ENCODE data around the gene LHFPL2.
A peak's percentile ranks its signal among the peaks of the same experiment; 100 is the strongest.
"Not testable (repeated sequence)": the region's sequence is repeated elsewhere in the genome, so short reads cannot be mapped to it uniquely, and the experiment has no call there.

LHFPL2 gene

DNA sequence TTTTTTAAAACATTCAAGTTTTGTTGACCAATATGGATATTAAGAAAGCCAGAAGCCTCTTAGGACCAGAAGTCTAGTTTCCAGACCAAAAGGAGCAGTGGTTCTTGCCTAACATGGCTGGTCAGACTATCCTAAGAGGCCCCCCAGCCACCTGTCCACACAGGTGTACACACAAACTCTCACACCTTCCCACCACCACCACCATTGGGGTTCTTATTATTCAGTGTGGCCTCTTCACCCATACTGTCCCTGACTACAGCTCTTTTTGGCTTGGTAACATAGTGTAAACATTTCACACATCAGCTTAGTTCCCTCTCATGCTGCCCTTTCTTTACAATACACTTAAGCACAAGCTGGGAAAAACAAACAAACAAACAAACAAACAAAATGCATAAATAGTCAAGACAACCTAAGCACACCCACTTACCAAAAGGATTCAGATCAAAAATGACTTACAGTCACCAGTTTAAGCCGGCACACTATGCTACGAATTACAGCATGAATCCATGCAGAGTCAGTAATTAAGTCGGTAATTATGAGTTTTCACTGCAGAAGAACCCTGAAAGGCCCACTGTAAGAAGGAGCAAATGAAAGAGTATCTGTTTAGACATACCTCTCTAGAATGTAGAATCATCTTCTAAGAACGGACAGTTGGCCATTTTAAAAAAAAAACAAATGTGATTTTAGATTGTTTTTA, 9.5 kb downstream of the LHFPL2 start:
- DNase-seq: peak; percentile 41

DNA sequence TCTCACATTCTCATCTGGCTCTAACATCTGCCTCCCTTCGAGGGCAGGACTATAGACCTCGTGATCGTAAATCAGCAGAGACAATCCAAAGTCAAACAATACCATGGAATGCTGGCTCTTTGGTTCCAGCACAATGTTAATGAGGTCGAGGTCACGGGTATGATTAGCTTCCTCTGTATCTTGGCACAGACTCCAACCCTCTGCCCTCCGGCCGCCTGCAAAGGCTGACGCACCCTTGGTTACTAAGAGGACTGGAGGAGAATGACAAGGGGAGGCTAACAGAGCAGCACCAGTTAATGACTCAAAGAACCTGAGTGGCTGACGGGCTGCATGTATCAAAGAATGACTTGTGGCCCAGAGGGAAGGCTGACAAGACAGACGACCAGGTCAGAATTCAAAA, 10.1 kb downstream of the LHFPL2 start:
- peak; percentile 95 for DNase-seq

DNA sequence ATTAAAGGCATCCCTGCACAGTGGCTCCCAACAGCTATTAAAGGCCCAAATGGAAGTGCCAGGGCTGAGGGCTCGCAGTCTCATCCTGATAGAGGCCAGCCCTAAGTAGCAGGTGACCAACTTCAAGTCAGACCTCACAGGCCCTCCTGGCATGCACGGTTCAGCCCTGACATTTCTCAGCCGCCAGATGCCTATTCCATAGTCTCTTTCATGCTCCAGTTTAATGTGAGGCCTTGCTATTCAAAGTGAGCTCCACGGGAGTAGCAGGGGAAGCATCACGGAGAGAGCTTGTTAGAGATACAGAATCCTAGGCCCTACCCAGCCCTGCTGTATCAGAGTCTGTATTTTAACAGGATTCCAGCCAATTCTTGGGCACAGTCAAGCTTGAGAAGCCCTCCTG, 11.1 kb downstream of the LHFPL2 start:
- DNase-seq: no peak

DNA sequence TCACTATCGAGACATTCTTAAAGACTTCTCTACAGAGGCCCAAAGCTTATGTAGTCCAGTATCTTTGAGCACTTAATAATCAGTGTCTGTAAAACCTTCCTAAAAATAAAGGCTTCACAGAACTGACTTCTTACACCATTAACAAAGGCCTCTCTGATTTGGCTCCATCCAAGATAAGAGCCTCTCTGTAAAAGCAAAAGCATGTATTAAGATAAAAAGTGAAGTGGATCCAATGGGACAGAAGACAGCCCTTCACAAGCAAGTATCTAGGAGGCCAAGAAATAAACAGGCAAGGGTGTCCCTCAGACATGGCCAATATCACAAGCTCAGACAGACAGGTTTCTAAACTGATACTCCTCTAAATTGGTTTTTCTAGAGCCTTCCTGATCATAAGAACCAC, 11.9 kb downstream of the LHFPL2 start:
- DNase-seq: no peak

DNA sequence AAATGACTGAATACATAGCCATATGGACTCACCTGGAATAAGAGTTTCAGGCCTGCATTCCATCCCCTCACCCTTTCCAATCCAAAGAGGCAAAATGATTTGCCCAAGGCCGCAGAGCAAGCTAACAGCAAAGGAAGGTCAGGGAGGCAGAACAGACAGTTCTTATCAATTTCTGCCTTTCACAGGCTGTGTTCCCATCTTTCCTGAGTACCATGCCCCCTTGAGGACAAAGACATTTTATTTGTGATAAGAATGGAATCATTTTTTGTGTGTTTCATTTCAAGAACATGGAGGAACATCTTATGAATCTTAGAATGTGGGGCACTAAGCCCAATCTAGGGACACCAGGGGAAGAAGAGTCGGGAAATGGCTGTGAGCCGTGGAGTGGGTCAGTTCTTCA, 13.9 kb downstream of the LHFPL2 start:
- DNase-seq: no peak

DNA sequence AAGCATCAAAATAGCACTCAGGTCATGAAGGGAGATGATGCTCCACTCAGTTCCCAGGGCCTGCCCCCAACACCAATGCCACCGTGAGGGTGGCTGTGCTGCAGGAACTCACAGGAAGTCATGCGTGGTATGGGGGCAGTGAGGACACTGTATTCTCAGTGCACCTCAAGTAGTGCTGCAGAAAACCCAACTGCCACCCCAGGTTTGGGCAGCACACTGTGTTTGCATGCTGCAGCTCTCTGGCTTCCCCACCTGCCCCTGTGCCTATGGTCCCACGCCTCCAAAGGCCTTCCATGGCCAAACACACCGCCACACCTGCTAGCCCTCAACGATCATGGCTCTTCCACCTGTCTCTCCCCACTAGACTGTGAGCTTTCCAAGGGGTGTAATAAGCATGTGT, 14.3 kb downstream of the LHFPL2 start:
- no peak for DNase-seq

DNA sequence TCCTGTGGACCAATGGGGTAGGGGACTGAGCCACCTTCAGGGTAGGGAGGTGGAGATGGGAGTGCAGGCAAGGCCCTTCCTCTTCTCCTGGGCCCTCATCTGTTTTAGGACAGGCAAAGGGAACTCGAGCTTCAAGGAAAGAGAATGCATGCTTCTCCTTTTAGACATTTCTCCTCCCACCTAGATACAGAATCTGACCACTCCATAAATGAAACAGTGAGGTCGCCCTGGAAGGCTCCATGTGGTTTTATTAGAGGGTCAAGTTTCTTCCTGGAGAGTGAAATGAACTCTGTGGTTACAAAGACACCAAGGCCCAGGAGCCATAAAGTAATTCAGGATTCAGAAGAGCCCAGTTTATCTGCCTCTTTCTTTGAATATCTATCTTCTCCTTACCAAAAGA, 14.9 kb downstream of the LHFPL2 start:
- no peak for DNase-seq

DNA sequence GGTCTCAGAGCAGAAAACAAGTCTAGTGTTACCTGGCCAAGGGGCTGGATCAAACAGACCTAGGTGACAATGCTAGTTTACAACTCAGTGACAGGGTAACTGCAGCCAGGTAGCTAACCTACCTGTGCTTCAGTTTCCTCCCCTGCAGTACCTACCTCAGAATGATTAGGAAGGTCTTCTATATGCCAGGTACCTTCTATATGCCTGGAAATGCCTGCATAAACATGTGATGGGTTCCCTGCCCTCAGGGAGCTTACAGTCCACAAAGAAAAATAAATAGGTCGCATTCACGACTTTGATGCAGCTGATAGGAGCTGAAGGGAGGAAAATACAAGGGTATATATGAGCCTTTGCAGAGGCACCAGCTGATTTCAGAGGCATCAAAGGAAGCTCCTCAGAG, 16.1 kb downstream of the LHFPL2 start:
- DNase-seq: no peak

DNA sequence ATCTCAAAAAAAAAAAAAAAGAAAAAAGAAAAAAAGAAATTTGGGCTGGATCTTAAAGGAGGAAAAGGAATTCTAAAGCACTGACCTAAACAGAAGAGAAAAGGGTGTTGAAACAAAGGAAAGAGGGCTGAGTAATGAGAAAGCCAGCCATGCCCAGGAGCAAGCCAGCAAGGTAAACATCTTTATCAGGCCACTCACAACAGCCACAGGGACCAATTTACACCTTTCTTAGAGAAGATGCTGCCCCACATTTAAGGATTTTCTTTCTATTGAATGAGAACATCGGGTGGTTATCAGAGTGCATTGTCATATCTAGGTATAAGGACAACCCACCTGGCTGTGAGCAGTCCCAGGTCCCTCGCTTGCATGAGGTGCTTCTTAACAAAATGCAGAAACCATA, 16.6 kb downstream of the LHFPL2 start:
- no peak for DNase-seq

DNA sequence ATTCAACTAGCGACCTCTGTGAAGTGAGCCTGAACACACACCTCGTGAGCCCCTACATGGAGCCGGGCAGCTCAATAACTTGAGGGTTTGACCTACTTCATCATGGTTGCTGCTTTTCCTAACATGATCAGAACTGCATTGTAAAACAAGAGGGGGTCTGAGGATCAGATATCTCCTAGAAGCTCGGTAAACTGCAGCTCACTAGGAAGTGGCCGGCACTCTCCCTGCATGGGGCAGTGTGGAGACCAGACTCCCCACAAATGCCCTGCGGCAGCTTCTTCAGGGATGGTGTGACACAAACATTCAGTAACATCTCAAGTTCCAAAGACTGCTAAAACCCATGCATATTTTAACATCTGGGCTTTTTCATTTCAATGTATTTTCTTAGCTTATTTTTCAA, 18.5 kb downstream of the LHFPL2 start:
- no peak for DNase-seq

DNA sequence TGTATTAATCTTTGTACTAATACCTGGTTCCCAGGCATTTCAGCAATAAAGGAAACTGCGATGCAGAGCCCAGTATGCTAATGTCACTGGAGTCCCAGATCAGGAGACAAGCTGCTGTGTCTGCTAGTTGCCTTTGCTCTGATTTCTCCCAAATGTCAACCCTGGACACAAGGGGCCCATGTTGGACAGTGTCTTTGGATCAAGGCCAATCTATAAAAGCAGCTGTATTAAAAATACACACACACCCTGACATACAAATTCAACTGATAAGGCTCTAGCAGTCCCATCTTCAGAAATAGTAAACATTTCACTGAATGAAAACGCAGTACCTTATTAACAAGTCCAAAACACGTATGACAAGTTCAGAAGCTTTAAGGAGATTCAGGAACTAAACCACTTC, 18.9 kb downstream of the LHFPL2 start:
- no peak for DNase-seq

DNA sequence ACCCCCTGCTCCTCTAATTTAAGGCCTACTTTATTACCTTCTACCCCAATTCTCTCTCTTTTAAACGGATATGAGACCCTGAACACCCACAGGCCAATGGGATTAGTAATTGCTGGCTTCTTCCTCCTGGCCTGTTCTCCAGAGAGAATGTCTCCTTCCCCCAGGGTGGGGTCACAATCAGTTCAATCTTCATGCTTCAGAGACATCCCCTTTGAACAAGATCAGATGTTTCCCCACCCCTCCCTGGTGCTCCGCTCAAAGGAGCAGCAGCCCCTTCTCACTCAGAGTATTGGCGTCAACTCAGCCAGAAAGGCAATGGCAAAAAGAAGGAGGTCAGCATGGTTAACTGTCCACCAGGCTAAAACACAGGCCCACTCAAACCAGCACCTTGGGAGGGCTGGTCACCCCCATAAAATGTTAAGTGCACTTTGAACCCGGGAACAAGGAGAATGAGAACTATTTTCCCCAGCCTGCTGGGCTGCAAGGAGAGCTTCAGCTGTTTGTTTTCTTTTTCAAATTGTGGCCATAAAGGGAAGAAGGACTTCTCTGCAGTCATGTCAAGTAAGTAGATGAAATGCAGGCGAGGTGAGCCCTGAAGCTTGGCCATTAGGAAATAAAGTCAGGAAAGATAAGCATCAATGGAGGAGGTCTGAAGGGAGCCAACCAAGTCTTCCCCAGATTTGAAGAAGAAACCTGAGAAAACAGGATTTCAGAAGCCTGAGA, 20.1 kb downstream of the LHFPL2 start:
- DNase-seq: peak; percentile 90

DNA sequence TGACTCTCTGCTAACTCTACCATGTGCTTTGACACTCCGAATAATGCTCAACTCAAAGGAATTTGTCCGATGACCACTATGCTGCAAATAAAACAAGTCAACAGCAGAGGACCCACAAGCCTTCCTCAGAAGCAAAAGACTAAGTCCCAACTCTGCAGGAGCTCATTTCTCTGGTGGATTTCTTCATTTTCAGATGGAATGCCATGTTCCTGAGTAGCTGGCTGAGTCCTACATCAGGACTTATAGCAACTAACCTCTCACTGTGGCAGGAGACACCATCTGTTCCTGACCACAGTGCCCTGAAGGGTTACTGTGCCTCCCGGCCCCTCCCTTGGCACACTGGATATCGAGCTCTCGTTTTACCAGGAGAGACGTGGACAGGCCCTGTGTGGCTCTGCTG, 20.8 kb downstream of the LHFPL2 start:
- DNase-seq: no peak

DNA sequence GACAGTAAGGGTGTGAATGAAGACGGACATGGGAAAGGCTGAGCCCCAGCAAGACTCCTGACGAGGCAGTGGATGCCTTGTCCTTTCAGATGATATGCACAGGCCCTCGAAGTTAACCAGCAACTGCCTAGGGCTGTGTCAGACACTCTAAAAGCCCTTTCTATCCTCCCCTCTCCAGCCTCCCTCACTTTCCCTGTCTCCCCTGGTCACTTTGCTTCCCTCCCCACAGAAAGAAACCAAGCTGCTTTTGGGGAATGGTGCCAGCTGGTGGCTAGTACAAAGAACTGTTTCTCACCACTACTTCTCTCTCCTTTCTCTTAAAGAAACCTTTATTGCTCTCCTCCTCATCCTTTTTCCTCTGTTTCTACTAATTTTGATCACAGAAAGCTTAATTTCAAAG, 21.4 kb downstream of the LHFPL2 start:
- DNase-seq: no peak

DNA sequence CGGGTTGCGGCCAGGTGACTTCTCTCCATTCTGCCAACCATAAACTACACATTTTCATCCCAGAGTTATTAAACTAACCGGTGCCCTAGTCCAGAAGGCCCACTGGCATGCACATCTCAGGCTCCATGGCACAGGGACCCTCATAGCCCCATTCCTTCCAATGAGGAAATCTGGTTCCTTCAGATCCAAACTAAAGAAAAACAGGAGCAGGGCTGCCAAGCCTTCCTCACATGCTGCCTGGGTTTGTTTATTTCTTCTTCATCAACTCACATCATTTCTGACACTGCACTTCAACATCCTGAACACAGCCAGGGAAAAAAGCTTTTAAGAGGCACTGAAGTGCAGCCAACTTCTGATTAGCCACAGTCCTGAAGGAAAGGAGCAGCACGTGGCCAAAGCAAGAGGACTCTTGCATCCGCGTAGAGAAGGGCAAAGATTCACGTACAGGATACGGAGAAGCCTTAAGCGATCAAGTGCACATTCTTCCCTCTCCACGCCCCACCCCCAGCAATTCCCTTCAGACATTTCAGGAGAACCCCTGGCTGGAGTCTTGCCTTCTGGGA, 22.5 kb downstream of the LHFPL2 start:
- DNase-seq: no peak

DNA sequence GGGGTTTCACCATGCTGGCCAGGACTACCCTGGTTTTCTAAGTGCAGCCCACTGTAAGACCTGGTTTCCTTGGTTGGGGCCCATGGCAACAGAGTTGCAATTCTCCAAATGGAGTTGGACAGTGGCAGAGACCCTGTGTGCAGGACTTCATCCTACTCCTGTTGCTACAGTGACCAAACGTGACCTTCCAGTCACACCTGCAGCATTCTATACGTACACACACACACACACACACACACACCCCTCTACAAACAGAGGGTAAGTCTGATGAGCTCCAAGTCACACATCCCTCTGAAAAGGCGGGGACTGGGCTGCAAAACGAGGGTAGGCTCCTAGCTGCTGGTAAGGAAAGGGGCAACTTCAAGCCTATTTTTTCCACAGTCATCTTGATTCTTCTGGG, 23.6 kb downstream of the LHFPL2 start:
- no peak for DNase-seq

DNA sequence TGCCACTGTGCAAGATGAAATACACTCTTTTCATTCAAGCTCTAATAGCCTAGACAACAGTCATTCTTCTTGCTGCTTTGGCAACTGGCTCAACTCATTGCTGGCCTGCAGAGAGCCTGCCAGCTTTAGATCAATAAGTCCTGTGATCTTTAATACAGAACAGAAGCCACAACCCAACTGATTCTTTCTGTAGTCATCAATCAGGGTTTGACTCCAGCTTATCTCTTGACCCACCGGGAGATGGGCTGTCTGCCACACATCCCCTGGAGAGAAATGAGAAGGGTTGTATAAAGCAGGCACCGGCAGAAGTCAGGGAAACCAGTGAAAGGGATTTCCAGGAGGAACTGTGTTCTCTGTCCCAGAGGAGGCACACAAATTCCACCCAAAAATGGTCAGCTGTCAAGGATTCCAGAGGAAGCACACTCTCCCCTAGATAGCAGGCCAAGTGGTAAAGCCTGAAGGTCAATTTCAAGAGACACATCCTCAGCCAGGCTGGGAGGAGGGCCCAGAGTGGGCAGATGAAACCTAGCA, 24.5 kb downstream of the LHFPL2 start:
- no peak for DNase-seq

DNA sequence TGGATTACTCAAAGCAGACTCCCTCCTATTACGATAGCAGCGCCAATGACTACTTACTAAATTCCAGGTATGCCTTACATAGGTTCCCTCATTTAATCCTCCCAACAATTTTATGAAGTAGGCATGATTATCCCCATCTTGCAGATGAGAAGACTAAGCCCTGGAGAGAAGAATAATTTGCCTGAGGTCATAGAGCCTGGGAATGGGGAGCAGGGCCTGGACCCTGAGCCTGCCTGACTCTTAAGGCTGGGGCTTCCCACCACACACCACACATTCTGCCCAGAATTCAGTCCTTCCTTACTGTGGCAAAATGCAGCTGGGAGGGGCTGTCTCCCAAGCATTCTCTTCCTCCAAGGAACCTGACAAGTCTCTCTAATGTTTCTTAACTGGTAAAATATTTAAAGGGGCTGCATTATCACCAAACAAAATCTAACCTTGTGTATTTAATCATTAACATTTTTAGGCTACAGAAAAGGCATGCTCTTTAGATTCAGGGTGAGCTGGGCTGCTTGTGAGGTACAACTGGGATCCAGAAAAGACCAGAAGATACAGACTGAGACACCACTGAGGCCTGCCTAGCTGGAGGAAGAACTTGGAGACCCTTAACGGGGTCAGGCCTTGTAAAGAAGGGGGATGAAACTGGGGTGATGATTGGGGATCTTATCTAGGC, 26.1 kb downstream of the LHFPL2 start:
- DNase-seq: no peak

DNA sequence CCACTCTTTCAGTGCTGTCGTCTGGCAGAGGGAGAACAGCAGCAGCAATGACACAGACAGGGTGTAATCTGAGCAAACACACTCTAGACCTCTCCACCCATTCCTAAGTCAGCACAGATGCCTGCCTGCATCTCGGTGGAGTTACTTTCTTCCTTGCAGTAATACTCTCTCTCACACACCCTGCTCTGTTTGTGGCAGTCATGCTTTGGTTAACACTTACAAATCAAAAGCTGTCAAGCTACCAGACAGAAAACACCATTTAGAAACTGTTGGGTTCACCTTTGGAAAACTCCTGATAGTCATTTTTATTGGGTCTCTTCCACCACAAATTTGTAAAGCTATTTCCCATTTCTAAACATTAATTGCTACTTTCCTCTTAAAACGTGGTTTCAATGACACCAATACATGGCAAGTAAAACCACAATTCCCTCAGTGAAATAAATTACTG, 27.3 kb downstream of the LHFPL2 start:
- no peak for DNase-seq

DNA sequence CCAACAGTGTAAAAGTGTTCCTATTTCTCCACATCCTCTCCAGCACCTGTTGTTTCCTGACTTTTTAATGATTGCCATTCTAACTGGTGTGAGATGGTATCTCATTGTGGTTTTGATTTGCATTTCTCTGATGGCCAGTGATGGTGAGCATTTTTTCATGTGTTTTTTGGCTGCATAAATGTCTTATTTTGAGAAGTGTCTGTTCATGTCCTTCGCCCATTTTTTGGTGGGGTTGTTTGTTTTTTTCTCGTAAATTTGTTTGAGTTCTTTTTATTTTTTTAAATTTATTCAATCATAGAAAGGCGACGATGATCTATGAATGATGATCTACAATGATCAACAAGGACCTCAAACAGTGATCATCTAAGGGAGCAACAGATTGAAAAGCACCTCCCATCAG, 28.5 kb downstream of the LHFPL2 start:
- DNase-seq: not testable (repeated sequence)

DNA sequence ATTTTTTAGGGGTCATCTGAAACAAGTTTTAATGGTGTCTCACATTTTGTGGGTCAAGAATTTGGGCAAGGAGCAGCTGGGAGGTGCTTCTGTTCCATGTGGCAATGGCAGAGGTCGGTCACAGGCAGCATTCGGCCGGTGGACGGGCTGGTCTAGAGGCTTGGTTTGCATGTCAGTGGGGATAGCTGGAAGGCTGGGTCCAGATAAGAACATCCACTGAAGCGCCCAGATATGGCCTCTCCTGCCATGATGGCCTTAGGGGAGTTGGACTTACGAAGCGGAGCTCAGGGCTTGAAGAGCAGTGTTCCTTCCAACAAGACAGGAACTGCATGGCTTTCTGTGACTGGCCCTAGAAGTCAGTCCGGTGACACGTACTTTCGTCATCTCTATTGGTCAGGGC, 30.3 kb downstream of the LHFPL2 start:
- DNase-seq: no peak

DNA sequence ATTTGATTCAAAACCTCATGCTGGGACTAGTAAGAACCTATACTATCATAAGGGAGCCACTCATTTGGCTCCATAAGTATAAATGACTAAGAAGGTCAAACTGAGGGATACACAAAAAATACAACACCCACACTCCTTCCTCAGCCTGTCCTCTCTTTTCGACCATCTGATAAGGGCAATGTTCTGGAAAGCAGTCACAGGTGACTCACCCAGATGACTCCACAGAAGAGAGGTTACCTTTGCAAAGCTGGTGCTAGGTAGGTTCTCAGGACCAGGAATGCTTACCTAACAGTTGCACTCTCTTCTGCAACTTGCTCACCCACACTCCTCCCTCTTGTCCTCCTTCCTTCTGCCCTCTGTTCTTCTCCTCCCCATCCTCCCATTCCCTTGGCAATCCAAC, 32.9 kb downstream of the LHFPL2 start:
- DNase-seq: no peak

DNA sequence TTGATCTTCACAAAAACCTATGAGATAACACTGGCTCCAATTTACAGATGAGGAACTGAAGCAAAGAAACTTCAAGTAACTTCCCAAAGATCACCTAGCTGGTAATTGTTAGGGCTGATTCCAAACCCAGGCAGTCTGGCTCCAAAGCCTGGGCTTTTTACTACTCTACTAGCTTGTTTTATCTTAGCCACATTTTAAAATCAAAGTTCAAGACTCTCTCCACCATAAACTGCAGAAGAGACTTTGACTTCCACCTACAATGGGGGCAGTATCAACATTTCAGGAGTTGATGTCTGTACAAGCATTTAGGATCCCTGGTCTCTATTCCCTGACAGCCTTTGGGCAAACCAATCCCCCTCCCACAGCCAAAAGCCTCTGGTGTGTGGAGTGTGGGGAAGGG, 33.8 kb downstream of the LHFPL2 start:
- no peak for DNase-seq

DNA sequence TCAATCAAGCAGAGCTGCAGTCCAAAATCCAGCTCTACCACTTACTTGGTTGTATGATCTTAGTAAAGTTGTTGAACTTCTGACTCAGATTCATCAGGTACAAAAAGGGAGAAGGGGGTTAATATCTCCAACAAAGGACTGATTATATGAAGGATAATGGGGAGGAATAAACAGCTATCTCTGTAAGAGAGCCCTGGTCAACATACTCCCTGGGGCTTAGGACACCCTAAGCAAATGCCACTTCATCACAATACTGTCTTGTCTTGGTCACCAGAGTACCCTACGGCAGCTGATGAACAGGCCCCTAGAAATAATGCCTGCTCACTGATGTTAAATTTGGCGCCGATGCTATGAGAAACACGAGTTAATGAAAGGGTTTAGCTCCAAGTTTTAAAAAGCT, 34.8 kb downstream of the LHFPL2 start:
- no peak for DNase-seq
